Gastrocnemius medialis (tissue), 4 donors: ENCODE results near the gene ZIC5. TPM values are rescaled to one million over a fixed set of nuclear protein-coding genes. Genes with fewer than 3 reads are reported as not detected.

ENCODE experiments used
- ATAC-seq, 2 donors: fragments of 150-250 bp; one replicate each; pipeline ENCODE4 v1.9.1; 2016
- DNase-seq, 2 donors: peaks; one replicate each; pipeline ENCODE4 v3.0.0-alpha.2; 2019
- H3K27ac ChIP-seq, 4 donors: fragments of 200-600 bp; sonication (generic); 1 replicate in 1 of 4; 2 replicates in 3 of 4; pipeline ENCODE4 v1.5.1; 2016 to 2018; ENCODE audit warnings: mild to moderate bottlenecking in 2 of 4, moderate library complexity in 1 of 4
- H3K27me3 ChIP-seq, 3 donors: fragments of 200-600 bp; sonication (generic) in 2 of 3; 1 replicate in 1 of 3; 2 replicates in 2 of 3; pipeline versions ENCODE4 v1.5.1 to v1.6.0; 2016 to 2019; ENCODE audit warnings: mild to moderate bottlenecking in 1 of 3, moderate library complexity in 1 of 3
- H3K36me3 ChIP-seq, 2 donors: fragments of 200-600 bp; sonication (generic) in 1 of 2; one replicate each; pipeline ENCODE4 v1.5.1; 2017 to 2018
- H3K4me1 ChIP-seq, 2 donors: fragments of 200-600 bp; sonication (generic) in 1 of 2; one replicate each; pipeline ENCODE4 v1.5.1; 2016 to 2017; ENCODE audit warnings: mild to moderate bottlenecking in 2 of 2
- H3K4me3 ChIP-seq, 4 donors: fragments of 200-600 bp; sonication (generic) in 3 of 4; 1 replicate in 1 of 4; 2 replicates in 3 of 4; pipeline ENCODE4 v1.5.1; 2016 to 2019; ENCODE audit warnings: mild to moderate bottlenecking in 2 of 4
- H3K9me3 ChIP-seq, 3 donors: fragments of 200-600 bp; sonication (generic) in 2 of 3; 1 replicate in 1 of 3; 2 replicates in 2 of 3; pipeline ENCODE4 v1.5.1; 2016 to 2019
- POLR2A ChIP-seq, 2 donors: fragments of 450-650 bp; IDR thresholded peaks; one replicate each; pipeline ENCODE4 v1.6.1; 2017; ENCODE audit warnings: antibody characterized with exemption in 2 of 2, mild to moderate bottlenecking in 2 of 2, moderate library complexity in 2 of 2
- in situ Hi-C, 4 donors: fragments of 200-750 bp; cut with MboI; loops; one replicate each; pipeline versions ENCODE4 v1.15.0 to v1.8.0; 2017; ENCODE audit warnings: low sequenced_read_pairs in 4 of 4
- intact Hi-C: fragments of 100-400 bp; cut with DNase I; formaldehyde crosslinking; loops from one replicate; pipeline ENCODE4 v1.15.1; 2023; ENCODE audit warnings: low total_unique reads
- total RNA-seq, 4 donors: library from RNA; depleted of rRNA; stranded (reverse); fragments of >200 nt; gene quantifications; one replicate each; pipeline versions ENCODE4 v1.1.0 to v1.2.3, GENCODE V29; 2016
- TF ChIP-seq, protein P1 (sequence below), 5 experiments: fragments of 450-650 bp in 3 of 5; fragments of 200-600 bp in 2 of 5; sonication (generic) in 2 of 5; IDR thresholded peaks in 4 of 5; conservative IDR thresholded peaks in 1 of 5; 1 replicate in 4 of 5; 2 replicates in 1 of 5; pipeline ENCODE4 v1.5.1; 2016 to 2019; ENCODE audit warnings: antibody characterized with exemption in 5 of 5, mild to moderate bottlenecking in 3 of 5, moderate library complexity in 3 of 5

Gene ZIC5
- total RNA-seq, 4 donors from 2014 or later: not detected

DNA sequence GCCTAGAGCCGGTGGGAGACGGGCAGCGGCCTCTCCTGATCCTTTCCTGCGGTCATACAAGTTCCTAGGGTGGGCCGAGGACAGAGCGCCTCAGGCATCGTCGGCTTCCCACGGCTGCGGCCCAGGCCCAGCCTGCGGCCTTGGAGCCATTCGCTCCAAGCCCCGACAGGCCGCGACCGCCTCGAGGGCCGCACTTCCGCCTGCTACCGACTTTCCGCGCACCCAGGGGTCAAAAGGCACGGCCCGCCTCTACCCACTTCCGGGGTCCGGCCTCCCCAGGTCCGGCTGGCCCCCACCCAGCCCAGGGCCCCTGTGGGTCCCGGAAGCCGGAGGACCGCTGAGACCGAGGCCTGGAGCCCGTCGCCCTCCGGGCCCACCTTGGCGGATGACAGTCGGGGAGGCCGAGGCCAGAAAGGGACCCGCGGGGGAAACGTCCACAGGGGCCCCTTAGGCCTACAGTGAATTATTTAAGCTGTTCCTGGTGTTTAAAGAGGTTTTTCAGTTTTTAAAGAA, 26.2 kb upstream of the ZIC5 start:
- no peak for DNase-seq
- in situ Hi-C loops: no loop called here
- Histone ChIP-seq H3K4me3 (no peak overlapping the region), H3K27ac (no peak overlapping the region), H3K4me1 (no peaks in the 10 kb centered on the region), H3K27me3 (peaks cover 59 to 82% (median 66%) of the 10 kb centered on the region in 3 donors), H3K36me3 (no peaks in the 10 kb centered on the region), H3K9me3 (no peaks in the 10 kb centered on the region)
- no peak for ATAC-seq
- intact Hi-C loops: loop anchor here (5.0 kb wide), 1 partner anchor 40 kb away; no protein-coding TSS in a partner anchor
- TF ChIP-seq, protein P1, sequence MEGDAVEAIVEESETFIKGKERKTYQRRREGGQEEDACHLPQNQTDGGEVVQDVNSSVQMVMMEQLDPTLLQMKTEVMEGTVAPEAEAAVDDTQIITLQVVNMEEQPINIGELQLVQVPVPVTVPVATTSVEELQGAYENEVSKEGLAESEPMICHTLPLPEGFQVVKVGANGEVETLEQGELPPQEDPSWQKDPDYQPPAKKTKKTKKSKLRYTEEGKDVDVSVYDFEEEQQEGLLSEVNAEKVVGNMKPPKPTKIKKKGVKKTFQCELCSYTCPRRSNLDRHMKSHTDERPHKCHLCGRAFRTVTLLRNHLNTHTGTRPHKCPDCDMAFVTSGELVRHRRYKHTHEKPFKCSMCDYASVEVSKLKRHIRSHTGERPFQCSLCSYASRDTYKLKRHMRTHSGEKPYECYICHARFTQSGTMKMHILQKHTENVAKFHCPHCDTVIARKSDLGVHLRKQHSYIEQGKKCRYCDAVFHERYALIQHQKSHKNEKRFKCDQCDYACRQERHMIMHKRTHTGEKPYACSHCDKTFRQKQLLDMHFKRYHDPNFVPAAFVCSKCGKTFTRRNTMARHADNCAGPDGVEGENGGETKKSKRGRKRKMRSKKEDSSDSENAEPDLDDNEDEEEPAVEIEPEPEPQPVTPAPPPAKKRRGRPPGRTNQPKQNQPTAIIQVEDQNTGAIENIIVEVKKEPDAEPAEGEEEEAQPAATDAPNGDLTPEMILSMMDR (IDR thresholded peaks at IDR 0.05 in 4 of 5, conservative IDR thresholded peaks at IDR 0.05 in 1 of 5): no peak
- no peak for TF ChIP-seq POLR2A (IDR thresholded peaks at IDR 0.05)

DNA sequence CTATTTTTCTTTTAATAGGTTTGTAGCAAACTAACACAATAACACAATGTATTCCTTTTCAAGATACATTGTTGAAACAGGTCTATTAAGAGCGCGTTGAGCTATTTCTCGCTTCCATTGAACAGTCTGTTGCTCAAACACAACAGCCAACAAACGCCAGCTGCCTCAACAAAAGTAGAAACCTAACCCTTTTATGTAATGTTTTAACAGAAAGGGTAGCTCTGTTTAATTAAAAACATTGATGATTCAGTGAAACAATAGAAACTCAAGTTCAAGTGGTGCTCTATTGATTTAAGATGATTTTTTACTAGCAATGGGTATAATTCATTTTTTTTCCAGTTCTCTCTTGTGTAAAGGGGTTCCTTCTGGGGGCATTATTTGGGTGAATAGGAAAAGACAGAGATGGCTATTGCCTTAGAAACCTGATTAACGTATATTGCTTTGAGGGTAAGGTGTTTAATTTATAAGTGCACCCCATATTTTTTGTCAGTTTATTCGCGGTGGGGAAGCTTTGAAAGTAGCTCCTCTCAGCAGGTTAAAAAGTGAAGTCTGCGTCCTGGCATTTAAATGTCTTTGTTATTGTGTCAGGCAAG, 24.9 kb upstream of the ZIC5 start:
- TF ChIP-seq POLR2A (IDR thresholded peaks at IDR 0.05): no peak
- TF ChIP-seq, protein P1 (IDR thresholded peaks at IDR 0.05 in 4 of 5, conservative IDR thresholded peaks at IDR 0.05 in 1 of 5): no peak
- in situ Hi-C loops (no loop called here), intact Hi-C loops (loop anchor here (5.0 kb wide), 1 partner anchor 39 kb away; no protein-coding TSS in a partner anchor)
- no peak overlapping the region for H3K27ac ChIP-seq
- no peaks in the 10 kb centered on the region for H3K9me3 ChIP-seq
- H3K4me3 ChIP-seq: no peak overlapping the region
- no peaks in the 10 kb centered on the region for H3K36me3 ChIP-seq
- no peak for ATAC-seq
- DNase-seq: no peak
- H3K27me3 ChIP-seq: peaks cover 69 to 91% (median 79%) of the 10 kb centered on the region in 3 donors
- no peaks in the 10 kb centered on the region for H3K4me1 ChIP-seq

- TF ChIP-seq, protein P1 (IDR thresholded peaks at IDR 0.05 in 4 of 5, conservative IDR thresholded peaks at IDR 0.05 in 1 of 5): no peak
- no peak for TF ChIP-seq POLR2A (IDR thresholded peaks at IDR 0.05)
- Histone ChIP-seq H3K27ac (no peak overlapping the region), H3K9me3 (no peaks in the 10 kb centered on the region), H3K27me3 (peaks cover 72 to 92% (median 85%) of the 10 kb centered on the region in 3 donors), H3K4me3 (peak overlapping the region in 1 of 4 donors; percentile 19), H3K4me1 (no peaks in the 10 kb centered on the region), H3K36me3 (no peaks in the 10 kb centered on the region)
- in situ Hi-C loops: no loop called here
- no peak for ATAC-seq
- DNase-seq: no peak
- intact Hi-C loops: loop anchor here (5.0 kb wide), 1 partner anchor 38 kb away; no protein-coding TSS in a partner anchor
Measured at GRCh38 chr13:99995589-99996380, 24.2 kb upstream of the ZIC5 start.

DNA sequence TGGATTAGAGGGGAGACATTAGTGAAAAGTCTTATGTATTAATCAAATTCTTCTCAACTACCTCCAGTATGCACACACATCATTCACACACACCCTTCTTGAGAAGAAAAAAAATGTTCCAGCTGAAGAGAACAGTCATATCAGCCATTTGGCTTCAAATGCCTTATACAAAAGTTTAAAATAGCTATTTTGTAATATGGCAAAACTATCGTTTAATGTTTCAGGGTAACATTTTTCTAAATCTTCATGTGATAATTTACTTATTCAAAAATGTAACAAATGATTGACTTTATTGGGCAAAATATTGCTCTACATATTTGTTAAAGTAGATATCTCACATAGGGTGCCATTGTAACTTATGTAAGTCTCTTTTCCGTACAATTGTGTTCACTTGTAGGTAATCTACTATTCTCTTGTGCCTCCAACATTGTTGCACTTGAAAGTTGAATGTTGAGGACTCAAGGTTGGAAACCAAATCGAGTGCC, 23.6 kb upstream of the ZIC5 start:
- no peak for ATAC-seq

More for the DNA sequence above, 23.6 kb upstream of the ZIC5 start:
- Histone ChIP-seq H3K36me3 (no peaks in the 10 kb centered on the region), H3K4me3 (peak overlapping the region in 1 of 4 donors; percentile 19), H3K27me3 (peaks cover 79 to 92% (median 92%) of the 10 kb centered on the region in 3 donors), H3K9me3 (no peaks in the 10 kb centered on the region), H3K27ac (no peak overlapping the region), H3K4me1 (no peaks in the 10 kb centered on the region)
- in situ Hi-C loops: no loop called here
- DNase-seq: no peak
- intact Hi-C loops: loop anchor here (5.0 kb wide), 1 partner anchor 38 kb away; no protein-coding TSS in a partner anchor
- no peak for TF ChIP-seq POLR2A (IDR thresholded peaks at IDR 0.05)
- TF ChIP-seq, protein P1 (IDR thresholded peaks at IDR 0.05 in 4 of 5, conservative IDR thresholded peaks at IDR 0.05 in 1 of 5): no peak
